PC-9 (cell line): Measurements from ENCODE around the gene STPG3. TPM values are rescaled to one million over a fixed set of nuclear protein-coding genes. Genes with fewer than 3 reads are reported as not detected.

Source experiments
- BruUV-seq: library from RNA; stranded (reverse); fragments of 400-500 nt; replicated peaks from 2 replicates; lab custom pipeline; 2021; lab: Mats Ljungman, UMichigan
- CTCF ChIA-PET: fragments of 300-600 bp; sonication (Branson Sonifier 250); formaldehyde crosslinking; loops from one replicate; lab custom pipeline; 2022; ENCODE audit warnings: antibody characterized with exemption; lab: Charles Lee
- POLR2A ChIA-PET: fragments of 300-600 bp; sonication (Branson Sonifier 250); formaldehyde crosslinking; loops from one replicate; lab custom pipeline; 2022; ENCODE audit warnings: antibody characterized with exemption; ENCODE audit not compliant: unreplicated experiment; lab: Charles Lee
- DNase-seq, 2 experiments: peaks; one replicate each; pipeline versions ENCODE4 v3.0.0 to v3.0.0-alpha.2; 2015 to 2022; ENCODE audit warnings: mixed read lengths in 1 of 2
- H2AFZ ChIP-seq: fragments of 200-600 bp; sonication (generic); 2 replicates; pipeline ENCODE4 v1.8.1; 2017; ENCODE audit warnings: antibody characterized with exemption
- H3F3A ChIP-seq: fragments of 200-600 bp; sonication (generic); 2 replicates; pipeline ENCODE4 v1.8.1; 2017; ENCODE audit warnings: antibody characterized with exemption, mild to moderate bottlenecking, low read depth; ENCODE audit not compliant: insufficient read depth
- H3K27ac ChIP-seq: fragments of 200-600 bp; sonication (generic); 2 replicates; pipeline ENCODE4 v1.6.1; 2016; ENCODE audit warnings: mixed run types
- H3K27me3 ChIP-seq: fragments of 200-600 bp; sonication (generic); 2 replicates; pipeline ENCODE4 v1.6.1; 2016; ENCODE audit warnings: low read depth, mixed run types; ENCODE audit not compliant: insufficient read depth
- H3K36me3 ChIP-seq: fragments of 200-600 bp; sonication (generic); 2 replicates; pipeline ENCODE4 v1.6.1; 2016; ENCODE audit warnings: low read depth, mixed run types
- H3K4me1 ChIP-seq: fragments of 200-600 bp; sonication (generic); replicated peaks from 2 replicates; pipeline ENCODE4 v1.6.1; 2016; ENCODE audit warnings: mixed run types; ENCODE audit not compliant: insufficient read depth
- H3K4me2 ChIP-seq: fragments of 200-600 bp; sonication (generic); 2 replicates; pipeline ENCODE4 v1.6.1; 2017; ENCODE audit warnings: mixed run types
- H3K4me3 ChIP-seq: fragments of 200-600 bp; sonication (generic); 2 replicates; pipeline ENCODE4 v1.6.1; 2016; ENCODE audit warnings: mixed run types
- H3K79me2 ChIP-seq: fragments of 200-600 bp; sonication (generic); 2 replicates; pipeline ENCODE4 v1.6.1; 2017; ENCODE audit warnings: low read depth, mixed run types
- H3K9me2 ChIP-seq: fragments of 200-600 bp; sonication (generic); 2 replicates; pipeline ENCODE4 v1.8.1; 2017; ENCODE audit warnings: mild to moderate bottlenecking; ENCODE audit not compliant: insufficient read depth
- H3K9me3 ChIP-seq: fragments of 200-600 bp; sonication (generic); 2 replicates; pipeline ENCODE4 v1.8.1; 2016; ENCODE audit warnings: low read depth; ENCODE audit not compliant: insufficient read depth
- H4K20me1 ChIP-seq: fragments of 200-600 bp; sonication (generic); 2 replicates; pipeline ENCODE4 v1.8.1; 2017; ENCODE audit not compliant: insufficient read depth
- CTCF ChIP-seq: fragments of 200-600 bp; sonication (generic); conservative IDR thresholded peaks from 2 replicates; pipeline ENCODE4 v1.6.1; 2017; ENCODE audit warnings: mixed run types, antibody characterized with exemption, mild to moderate bottlenecking, moderate library complexity
- EZH2 ChIP-seq: fragments of 200-600 bp; sonication (generic); IDR thresholded peaks from 2 replicates; pipeline ENCODE4 v1.8.0; 2017; ENCODE audit warnings: antibody characterized with exemption, low read depth
- intact Hi-C: fragments of 100-400 bp; cut with micrococcal nuclease; formaldehyde crosslinking; loops from one replicate; pipeline ENCODE4 v1.10.0; 2022; ENCODE audit not compliant: unreplicated experiment
- total RNA-seq: library from RNA; stranded (reverse); gene quantifications from 2 replicates; pipeline ENCODE4 v1.2.3, GENCODE V29; 2021

Gene STPG3
- total RNA-seq, 1 experiment from 2014 or later = 0.46 TPM

GRCh38 chr9:137268538-137269201 is 17.6 kb downstream of the STPG3 start:
- no peak overlapping the region for H2AFZ ChIP-seq
- TF ChIP-seq CTCF (no peak), EZH2 (no peak)
- no peaks in the 10 kb centered on the region for H3K9me2 ChIP-seq
- H3K27me3 ChIP-seq = no peaks in the 10 kb centered on the region
- no peaks in the 10 kb centered on the region for H3F3A ChIP-seq
- H3K4me2 ChIP-seq = no peak overlapping the region
- no TSS peak for BruUV-seq
- intact Hi-C loops = no loop called here
- no peaks in the 10 kb centered on the region for H3K79me2 ChIP-seq
- H3K4me1 ChIP-seq = no peaks in the 10 kb centered on the region
- no peak overlapping the region for H3K4me3 ChIP-seq
- CTCF ChIA-PET = no interaction called here
- DNase-seq = no peak
- H4K20me1 ChIP-seq = peaks cover 12% of the 10 kb centered on the region; the same call in 1 of the 2 replicates
- POLR2A ChIA-PET = no interaction called here
- no peak overlapping the region for H3K27ac ChIP-seq
- no peaks in the 10 kb centered on the region for H3K36me3 ChIP-seq
- H3K9me3 ChIP-seq = no peaks in the 10 kb centered on the region

- Histone ChIP-seq H3K4me1 (no peaks in the 10 kb centered on the region), H3K9me3 (no peaks in the 10 kb centered on the region), H3K36me3 (no peaks in the 10 kb centered on the region), H2AFZ (no peak overlapping the region), H3K79me2 (no peaks in the 10 kb centered on the region), H3K27ac (no peak overlapping the region), H3K9me2 (no peaks in the 10 kb centered on the region), H3K4me3 (no peak overlapping the region), H3K27me3 (no peaks in the 10 kb centered on the region), H3F3A (no peaks in the 10 kb centered on the region), H3K4me2 (no peak overlapping the region), H4K20me1 (peaks cover 12% of the 10 kb centered on the region; the same call in 1 of the 2 replicates)
- TF ChIP-seq CTCF (no peak), EZH2 (no peak)
- ChIA-PET POLR2A (no interaction called here), CTCF (interaction anchor here (0.6 kb wide), 1 partner anchor 68 kb away, joined by 5 read pairs; no protein-coding TSS in a partner anchor)
- DNase-seq = no peak
- no TSS peak for BruUV-seq
- intact Hi-C loops = no loop called here
Observed at GRCh38 chr9:137269231-137269772, 18.2 kb downstream of the STPG3 start.

GRCh38 chr9:137270929-137271695 is 20.0 kb downstream of the STPG3 start:
- intact Hi-C loops = no loop called here
- ChIA-PET CTCF (interaction anchor here (0.6 kb wide), 1 partner anchor 238 kb away, joined by 3 read pairs; no protein-coding TSS in a partner anchor), POLR2A (no interaction called here)
- Histone ChIP-seq H4K20me1 (peaks cover 12% of the 10 kb centered on the region; the same call in 1 of the 2 replicates), H3K4me2 (no peak overlapping the region), H3K4me3 (no peak overlapping the region), H3K27ac (no peak overlapping the region), H3K36me3 (no peaks in the 10 kb centered on the region), H3K9me3 (no peaks in the 10 kb centered on the region), H2AFZ (no peak overlapping the region), H3K4me1 (no peaks in the 10 kb centered on the region), H3K79me2 (no peaks in the 10 kb centered on the region), H3F3A (peaks cover 12% of the 10 kb centered on the region; the same call in 1 of the 2 replicates), H3K9me2 (no peaks in the 10 kb centered on the region), H3K27me3 (no peaks in the 10 kb centered on the region)
- BruUV-seq = no TSS peak
- TF ChIP-seq CTCF (no peak), EZH2 (no peak)
- DNase-seq = no peak
